HepG2 (cell line): ENCODE results near the gene ZFHX3. TPM values are rescaled to one million over a fixed set of nuclear protein-coding genes. Genes with fewer than 3 reads are reported as not detected.

ENCODE experiments used
- ATF7 ChIP-seq, 2 experiments: fragments of 450-650 bp in 1 of 2; sonication (generic) in 1 of 2; formaldehyde crosslinking in 1 of 2; IDR thresholded peaks; 2 replicates each; pipeline versions ENCODE4 v1.4.0 to v1.6.1; 2016 to 2020; ENCODE audit warnings: antibody characterized with exemption in 1 of 2, mild to moderate bottlenecking in 1 of 2, missing genetic modification reagents in 1 of 2
- CTCF ChIP-seq: sonication (generic); formaldehyde crosslinking; IDR thresholded peaks from 2 replicates; pipeline ENCODE4 v1.5.0; 2020; ENCODE audit warnings: mild to moderate bottlenecking, missing genetic modification reagents, moderate library complexity
- RFXAP ChIP-seq: sonication (generic); formaldehyde crosslinking; IDR thresholded peaks from 2 replicates; pipeline ENCODE4 v1.4.0; 2020; ENCODE audit warnings: missing genetic modification reagents, borderline replicate concordance
- STAG1 ChIP-seq: sonication (generic); formaldehyde crosslinking; IDR thresholded peaks from 2 replicates; pipeline ENCODE4 v1.4.0; 2020; ENCODE audit warnings: missing genetic modification reagents
- ZNF609 ChIP-seq: sonication (generic); formaldehyde crosslinking; IDR thresholded peaks from 2 replicates; pipeline ENCODE4 v1.4.0; 2020; ENCODE audit warnings: mild to moderate bottlenecking, missing genetic modification reagents, borderline replicate concordance
- ZNF782 ChIP-seq: sonication (generic); formaldehyde crosslinking; IDR thresholded peaks from 2 replicates; pipeline ENCODE4 v1.4.0; 2020; ENCODE audit warnings: missing genetic modification reagents, mild to moderate bottlenecking, borderline replicate concordance
- polyA plus RNA-seq, 8 experiments: library from polyadenylated mRNA; depleted of rRNA in 3 of 8; stranded (reverse) in 7 of 8; unstranded in 1 of 8; fragments of >200 nt; fragmentation: Illumina TruSeq in 4 of 8; extraction: Trizol in 4 of 8; gene quantifications; 2 replicates each; pipeline versions ENCODE4 v1.2.1 to v1.2.3, GENCODE V29; 2011 to 2016; ENCODE audit warnings: low read depth in 4 of 8, missing spikeins in 1 of 8, mixed read lengths in 1 of 8; ENCODE audit not compliant: insufficient read depth in 1 of 8
- total RNA-seq, 5 experiments: library from RNA; depleted of rRNA; stranded (reverse); fragments of >200 nt; fragmentation: Illumina TruSeq; extraction: Trizol; gene quantifications; 2 replicates each; pipeline ENCODE4 v1.2.3, GENCODE V29; 2016; ENCODE audit warnings: low read depth in 1 of 5
- TF ChIP-seq, protein P1 (sequence below): sonication (generic); formaldehyde crosslinking; IDR thresholded peaks from 2 replicates; pipeline ENCODE4 v1.5.0; 2020; ENCODE audit warnings: mild to moderate bottlenecking, missing genetic modification reagents
- TF ChIP-seq, protein P2 (sequence below): sonication (generic); formaldehyde crosslinking; IDR thresholded peaks from 2 replicates; pipeline ENCODE4 v1.5.1; 2020; ENCODE audit warnings: mild to moderate bottlenecking, missing genetic modification reagents, moderate library complexity

Gene ZFHX3
- total and polyA plus RNA-seq, 2 of the 13 experiments (the other 11 are each of a cell fraction or from before 2014, with no cell fraction given) = 5.0 to 6.0 TPM

DNA sequence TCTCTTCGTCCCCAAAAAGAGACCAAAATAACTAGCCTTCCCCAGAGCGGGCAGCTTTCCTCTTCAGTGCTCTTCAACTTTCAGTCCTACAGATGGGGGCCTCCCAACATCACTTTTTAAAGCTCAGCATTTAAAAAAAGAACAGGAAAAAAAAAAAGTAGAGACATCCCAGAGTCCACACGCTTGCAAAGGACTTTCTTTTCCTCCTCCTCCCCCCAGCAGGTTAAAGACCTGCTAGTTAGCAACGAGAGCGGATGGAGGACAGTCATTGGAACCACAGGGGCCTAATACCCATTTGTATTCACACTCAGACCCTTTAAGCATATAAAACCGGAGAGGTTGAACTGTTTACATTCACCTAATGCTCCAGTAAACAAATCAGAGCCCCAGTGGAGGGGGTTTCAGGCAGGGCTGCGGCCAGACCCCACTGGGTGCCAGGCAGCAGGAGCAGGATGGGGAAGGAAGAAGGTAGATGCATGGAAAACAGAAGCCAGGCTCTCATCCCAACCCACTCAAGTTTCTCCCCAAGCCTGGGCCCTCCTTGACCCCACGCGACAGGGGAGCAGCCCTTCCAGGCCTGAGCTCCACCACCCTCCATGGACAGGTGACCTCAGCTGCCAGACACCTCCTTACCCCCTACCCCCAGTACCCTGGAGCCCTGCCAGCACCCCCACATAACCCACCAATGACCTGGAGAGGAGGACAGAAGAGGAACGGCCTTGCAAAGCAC is 15.2 kb downstream of the ZFHX3 start (continued):
- TF ChIP-seq ZNF609 (CRISPR knock-in tag) (0 out of 2 replicates have a peak, but pooled peaks have one; percentile 18), ATF7 (IDR thresholded peaks at IDR 0.05) (no peak), ATF7 (CRISPR knock-in tag; IDR thresholded peaks at IDR 0.05) (0 out of 2 replicates have a peak, but pooled peaks have one; percentile 33), RFXAP (CRISPR knock-in tag) (no peak), CTCF (CRISPR knock-in tag) (0 out of 2 replicates have a peak, but pooled peaks have one; percentile 7), ZNF782 (CRISPR knock-in tag) (no peak), STAG1 (CRISPR knock-in tag) (0 out of 2 replicates have a peak, but pooled peaks have one; percentile 10)
- TF ChIP-seq, protein P1, sequence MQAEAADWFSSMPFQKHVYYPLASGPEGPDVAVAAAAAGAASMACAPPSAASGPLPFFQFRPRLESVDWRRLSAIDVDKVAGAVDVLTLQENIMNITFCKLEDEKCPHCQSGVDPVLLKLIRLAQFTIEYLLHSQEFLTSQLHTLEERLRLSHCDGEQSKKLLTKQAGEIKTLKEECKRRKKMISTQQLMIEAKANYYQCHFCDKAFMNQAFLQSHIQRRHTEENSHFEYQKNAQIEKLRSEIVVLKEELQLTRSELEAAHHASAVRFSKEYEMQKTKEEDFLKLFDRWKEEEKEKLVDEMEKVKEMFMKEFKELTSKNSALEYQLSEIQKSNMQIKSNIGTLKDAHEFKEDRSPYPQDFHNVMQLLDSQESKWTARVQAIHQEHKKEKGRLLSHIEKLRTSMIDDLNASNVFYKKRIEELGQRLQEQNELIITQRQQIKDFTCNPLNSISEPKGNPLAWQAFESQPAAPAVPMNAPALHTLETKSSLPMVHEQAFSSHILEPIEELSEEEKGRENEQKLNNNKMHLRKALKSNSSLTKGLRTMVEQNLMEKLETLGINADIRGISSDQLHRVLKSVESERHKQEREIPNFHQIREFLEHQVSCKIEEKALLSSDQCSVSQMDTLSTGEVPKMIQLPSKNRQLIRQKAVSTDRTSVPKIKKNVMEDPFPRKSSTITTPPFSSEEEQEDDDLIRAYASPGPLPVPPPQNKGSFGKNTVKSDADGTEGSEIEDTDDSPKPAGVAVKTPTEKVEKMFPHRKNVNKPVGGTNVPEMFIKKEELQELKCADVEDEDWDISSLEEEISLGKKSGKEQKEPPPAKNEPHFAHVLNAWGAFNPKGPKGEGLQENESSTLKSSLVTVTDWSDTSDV = no peak
- TF ChIP-seq, protein P2, sequence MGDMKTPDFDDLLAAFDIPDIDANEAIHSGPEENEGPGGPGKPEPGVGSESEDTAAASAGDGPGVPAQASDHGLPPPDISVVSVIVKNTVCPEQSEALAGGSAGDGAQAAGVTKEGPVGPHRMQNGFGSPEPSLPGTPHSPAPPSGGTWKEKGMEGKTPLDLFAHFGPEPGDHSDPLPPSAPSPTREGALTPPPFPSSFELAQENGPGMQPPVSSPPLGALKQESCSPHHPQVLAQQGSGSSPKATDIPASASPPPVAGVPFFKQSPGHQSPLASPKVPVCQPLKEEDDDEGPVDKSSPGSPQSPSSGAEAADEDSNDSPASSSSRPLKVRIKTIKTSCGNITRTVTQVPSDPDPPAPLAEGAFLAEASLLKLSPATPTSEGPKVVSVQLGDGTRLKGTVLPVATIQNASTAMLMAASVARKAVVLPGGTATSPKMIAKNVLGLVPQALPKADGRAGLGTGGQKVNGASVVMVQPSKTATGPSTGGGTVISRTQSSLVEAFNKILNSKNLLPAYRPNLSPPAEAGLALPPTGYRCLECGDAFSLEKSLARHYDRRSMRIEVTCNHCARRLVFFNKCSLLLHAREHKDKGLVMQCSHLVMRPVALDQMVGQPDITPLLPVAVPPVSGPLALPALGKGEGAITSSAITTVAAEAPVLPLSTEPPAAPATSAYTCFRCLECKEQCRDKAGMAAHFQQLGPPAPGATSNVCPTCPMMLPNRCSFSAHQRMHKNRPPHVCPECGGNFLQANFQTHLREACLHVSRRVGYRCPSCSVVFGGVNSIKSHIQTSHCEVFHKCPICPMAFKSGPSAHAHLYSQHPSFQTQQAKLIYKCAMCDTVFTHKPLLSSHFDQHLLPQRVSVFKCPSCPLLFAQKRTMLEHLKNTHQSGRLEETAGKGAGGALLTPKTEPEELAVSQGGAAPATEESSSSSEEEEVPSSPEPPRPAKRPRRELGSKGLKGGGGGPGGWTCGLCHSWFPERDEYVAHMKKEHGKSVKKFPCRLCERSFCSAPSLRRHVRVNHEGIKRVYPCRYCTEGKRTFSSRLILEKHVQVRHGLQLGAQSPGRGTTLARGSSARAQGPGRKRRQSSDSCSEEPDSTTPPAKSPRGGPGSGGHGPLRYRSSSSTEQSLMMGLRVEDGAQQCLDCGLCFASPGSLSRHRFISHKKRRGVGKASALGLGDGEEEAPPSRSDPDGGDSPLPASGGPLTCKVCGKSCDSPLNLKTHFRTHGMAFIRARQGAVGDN (CRISPR knock-in tag) = peak; percentile 39; the same call in 1 of the 2 replicates
